ENCODE measurements around the gene CYB561D1.

The CYB561D1 gene

GRCh38 chr1:109482242-109482641 lies 11.7 kb upstream of the CYB561D1 start:
- DNase-seq: no peak

- no peak for DNase-seq
Measured at GRCh38 chr1:109482791-109483671, 10.9 kb upstream of the CYB561D1 start.

- peak; percentile 93 for DNase-seq
Measured at GRCh38 chr1:109483672-109484518, 10.0 kb upstream of the CYB561D1 start, which contains the start of gene ATXN7L2. ATXN7L2 (plus strand) TSS chr1:109483905; CDS start chr1:109483954, 49 bp downstream.

- no peak for DNase-seq
Measured at GRCh38 chr1:109484519-109484975, 9.3 kb upstream of the CYB561D1 start.

- DNase-seq: peak; percentile 41
Measured at GRCh38 chr1:109485001-109485400, 8.9 kb upstream of the CYB561D1 start.

- no peak for DNase-seq
Measured at GRCh38 chr1:109487261-109487660, 6.6 kb upstream of the CYB561D1 start.

- DNase-seq: no peak
Measured at GRCh38 chr1:109488201-109488600, 5.7 kb upstream of the CYB561D1 start.

- DNase-seq: no peak
Measured at GRCh38 chr1:109488696-109489095, 5.2 kb upstream of the CYB561D1 start.

- DNase-seq: peak; percentile 65
Measured at GRCh38 chr1:109490029-109490933, 3.6 kb upstream of the CYB561D1 start.

- no peak for DNase-seq
Measured at GRCh38 chr1:109490934-109491302, 3.0 kb upstream of the CYB561D1 start.

- no peak for DNase-seq
Measured at GRCh38 chr1:109491372-109491771, 2.5 kb upstream of the CYB561D1 start.

- no peak for DNase-seq
Measured at GRCh38 chr1:109492779-109493178, 1.1 kb upstream of the CYB561D1 start.

GRCh38 chr1:109493227-109493626 lies 667 bp upstream of the CYB561D1 start:
- no peak for DNase-seq

- no peak for DNase-seq
Measured at GRCh38 chr1:109495738-109496137, 1.8 kb downstream of the CYB561D1 start.

- DNase-seq: no peak
Measured at GRCh38 chr1:109497449-109498160, 3.7 kb downstream of the CYB561D1 start.

- DNase-seq: peak; percentile 48
Measured at GRCh38 chr1:109498161-109498801, 4.4 kb downstream of the CYB561D1 start.

GRCh38 chr1:109499081-109499480 lies 5.2 kb downstream of the CYB561D1 start:
- DNase-seq: no peak

GRCh38 chr1:109499661-109500536 lies 6.0 kb downstream of the CYB561D1 start:
- peak; percentile 70 for DNase-seq

GRCh38 chr1:109500941-109501381 lies 7.1 kb downstream of the CYB561D1 start:
- peak; percentile 63 for DNase-seq

Measured in EL (cell line).